ENCODE results near the gene NCOR1. TPM values are rescaled to one million over a fixed set of nuclear protein-coding genes. Genes with fewer than 3 reads are reported as not detected.
A peak's percentile ranks its signal among the peaks of the same experiment; 100 is the strongest.

NCOR1 gene
- total RNA-seq, 1 experiment from 2014 or later = 124 TPM

DNA sequence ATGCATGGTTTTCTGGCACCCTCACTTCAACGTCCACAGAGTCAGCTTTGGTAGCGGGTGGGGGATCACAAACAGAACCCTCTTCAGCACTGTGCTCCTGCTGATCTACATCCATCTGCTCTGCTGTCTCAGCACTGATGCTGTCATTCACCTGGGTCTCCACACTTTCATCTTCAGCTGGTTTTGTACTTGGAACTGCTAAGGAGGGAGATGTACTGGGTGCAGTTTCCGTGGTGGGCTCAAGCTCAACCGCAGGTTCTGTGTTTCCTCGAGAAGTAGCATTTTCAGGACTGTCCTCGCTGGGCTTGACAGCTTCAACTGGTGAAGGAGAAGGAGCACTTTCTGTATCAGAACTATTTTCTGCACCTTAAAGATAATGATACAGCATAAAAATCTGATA is 113.9 kb downstream of the NCOR1 start (continued):
- TF ChIP-seq FOXP1 (CRISPR knock-in tag; IDR thresholded peaks at IDR 0.05; ENCODE audit: borderline replicate concordance) = no peak
- no peak for TF ChIP-seq CBFB (CRISPR knock-in tag; IDR thresholded peaks at IDR 0.05; ENCODE audit: low read depth)
- TF ChIP-seq GRHL2 (CRISPR knock-in tag; IDR thresholded peaks at IDR 0.05; ENCODE audit: insufficient replicate concordance, severe bottlenecking) = no peak
- TF ChIP-seq, protein P1, sequence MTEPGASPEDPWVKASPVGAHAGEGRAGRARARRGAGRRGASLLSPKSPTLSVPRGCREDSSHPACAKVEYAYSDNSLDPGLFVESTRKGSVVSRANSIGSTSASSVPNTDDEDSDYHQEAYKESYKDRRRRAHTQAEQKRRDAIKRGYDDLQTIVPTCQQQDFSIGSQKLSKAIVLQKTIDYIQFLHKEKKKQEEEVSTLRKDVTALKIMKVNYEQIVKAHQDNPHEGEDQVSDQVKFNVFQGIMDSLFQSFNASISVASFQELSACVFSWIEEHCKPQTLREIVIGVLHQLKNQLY (CRISPR knock-in tag; IDR thresholded peaks at IDR 0.05) = no peak
- TF ChIP-seq, protein P2, sequence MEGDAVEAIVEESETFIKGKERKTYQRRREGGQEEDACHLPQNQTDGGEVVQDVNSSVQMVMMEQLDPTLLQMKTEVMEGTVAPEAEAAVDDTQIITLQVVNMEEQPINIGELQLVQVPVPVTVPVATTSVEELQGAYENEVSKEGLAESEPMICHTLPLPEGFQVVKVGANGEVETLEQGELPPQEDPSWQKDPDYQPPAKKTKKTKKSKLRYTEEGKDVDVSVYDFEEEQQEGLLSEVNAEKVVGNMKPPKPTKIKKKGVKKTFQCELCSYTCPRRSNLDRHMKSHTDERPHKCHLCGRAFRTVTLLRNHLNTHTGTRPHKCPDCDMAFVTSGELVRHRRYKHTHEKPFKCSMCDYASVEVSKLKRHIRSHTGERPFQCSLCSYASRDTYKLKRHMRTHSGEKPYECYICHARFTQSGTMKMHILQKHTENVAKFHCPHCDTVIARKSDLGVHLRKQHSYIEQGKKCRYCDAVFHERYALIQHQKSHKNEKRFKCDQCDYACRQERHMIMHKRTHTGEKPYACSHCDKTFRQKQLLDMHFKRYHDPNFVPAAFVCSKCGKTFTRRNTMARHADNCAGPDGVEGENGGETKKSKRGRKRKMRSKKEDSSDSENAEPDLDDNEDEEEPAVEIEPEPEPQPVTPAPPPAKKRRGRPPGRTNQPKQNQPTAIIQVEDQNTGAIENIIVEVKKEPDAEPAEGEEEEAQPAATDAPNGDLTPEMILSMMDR (IDR thresholded peaks at IDR 0.05) = no peak

DNA sequence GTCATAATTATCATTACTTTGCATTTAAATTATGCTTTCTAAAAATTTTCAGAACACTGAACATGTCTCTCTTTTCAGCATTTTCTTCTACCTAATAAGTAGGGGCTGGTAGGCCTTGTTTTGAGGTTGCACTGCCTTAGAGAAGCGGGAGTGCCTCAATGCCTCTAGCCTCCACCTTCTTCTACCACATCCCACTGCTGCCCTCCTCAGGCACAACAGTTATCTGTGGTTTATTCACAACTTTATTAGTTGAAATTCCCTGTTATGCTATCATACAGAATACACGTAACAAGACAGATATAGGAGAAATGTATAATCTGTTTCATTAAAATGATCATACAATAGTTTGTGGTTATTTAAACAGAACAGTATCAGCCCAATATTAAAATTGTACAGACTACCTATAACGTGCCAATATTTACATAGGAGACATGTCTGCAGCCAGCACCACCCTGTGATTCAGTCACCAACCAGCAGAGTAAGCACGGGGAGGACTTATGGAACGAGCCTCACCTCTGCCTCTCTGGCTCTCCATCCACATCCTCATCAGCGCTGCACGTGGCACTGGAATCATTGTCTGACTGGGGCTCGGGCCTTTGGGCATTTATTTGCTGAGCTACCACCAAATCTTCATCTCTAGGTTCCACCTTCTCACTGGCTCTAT is 114.5 kb downstream of the NCOR1 start:
- H3K36me3 Mint-ChIP-seq = peaks cover 48% of the 10 kb centered on the region
- H3K9me3 Mint-ChIP-seq = peaks cover 7% of the 10 kb centered on the region
- ChIA-PET CTCF (interaction anchor here (0.9 kb wide), 1 partner anchor 10 kb away, joined by 3 read pairs; no protein-coding TSS in a partner anchor), POLR2A (no interaction called here)
- ATAC-seq (peak; percentile 73), DNase-seq (ENCODE audit: low spot score) (no peak)
- no peaks in the 10 kb centered on the region for H3K27me3 Mint-ChIP-seq (ENCODE audit: low read depth)
- H3K27ac Mint-ChIP-seq = no peak overlapping the region
- no peak overlapping the region for H3K4me3 Mint-ChIP-seq
- TF ChIP-seq HMGA2 (CRISPR knock-in tag; IDR thresholded peaks at IDR 0.05) = no peak
- TF ChIP-seq NFE2L1 (CRISPR knock-in tag; IDR thresholded peaks at IDR 0.05) = no peak
- no peak for TF ChIP-seq SMAD4 (CRISPR knock-in tag; IDR thresholded peaks at IDR 0.05)
- TF ChIP-seq, protein P3, sequence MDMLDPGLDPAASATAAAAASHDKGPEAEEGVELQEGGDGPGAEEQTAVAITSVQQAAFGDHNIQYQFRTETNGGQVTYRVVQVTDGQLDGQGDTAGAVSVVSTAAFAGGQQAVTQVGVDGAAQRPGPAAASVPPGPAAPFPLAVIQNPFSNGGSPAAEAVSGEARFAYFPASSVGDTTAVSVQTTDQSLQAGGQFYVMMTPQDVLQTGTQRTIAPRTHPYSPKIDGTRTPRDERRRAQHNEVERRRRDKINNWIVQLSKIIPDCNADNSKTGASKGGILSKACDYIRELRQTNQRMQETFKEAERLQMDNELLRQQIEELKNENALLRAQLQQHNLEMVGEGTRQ (CRISPR knock-in tag; IDR thresholded peaks at IDR 0.05) = no peak
- no peak for TF ChIP-seq FOXP1 (CRISPR knock-in tag; IDR thresholded peaks at IDR 0.05; ENCODE audit: borderline replicate concordance)
- no peak for TF ChIP-seq ELF4 (CRISPR knock-in tag; IDR thresholded peaks at IDR 0.05; ENCODE audit: low read depth)
- TF ChIP-seq, protein P4, sequence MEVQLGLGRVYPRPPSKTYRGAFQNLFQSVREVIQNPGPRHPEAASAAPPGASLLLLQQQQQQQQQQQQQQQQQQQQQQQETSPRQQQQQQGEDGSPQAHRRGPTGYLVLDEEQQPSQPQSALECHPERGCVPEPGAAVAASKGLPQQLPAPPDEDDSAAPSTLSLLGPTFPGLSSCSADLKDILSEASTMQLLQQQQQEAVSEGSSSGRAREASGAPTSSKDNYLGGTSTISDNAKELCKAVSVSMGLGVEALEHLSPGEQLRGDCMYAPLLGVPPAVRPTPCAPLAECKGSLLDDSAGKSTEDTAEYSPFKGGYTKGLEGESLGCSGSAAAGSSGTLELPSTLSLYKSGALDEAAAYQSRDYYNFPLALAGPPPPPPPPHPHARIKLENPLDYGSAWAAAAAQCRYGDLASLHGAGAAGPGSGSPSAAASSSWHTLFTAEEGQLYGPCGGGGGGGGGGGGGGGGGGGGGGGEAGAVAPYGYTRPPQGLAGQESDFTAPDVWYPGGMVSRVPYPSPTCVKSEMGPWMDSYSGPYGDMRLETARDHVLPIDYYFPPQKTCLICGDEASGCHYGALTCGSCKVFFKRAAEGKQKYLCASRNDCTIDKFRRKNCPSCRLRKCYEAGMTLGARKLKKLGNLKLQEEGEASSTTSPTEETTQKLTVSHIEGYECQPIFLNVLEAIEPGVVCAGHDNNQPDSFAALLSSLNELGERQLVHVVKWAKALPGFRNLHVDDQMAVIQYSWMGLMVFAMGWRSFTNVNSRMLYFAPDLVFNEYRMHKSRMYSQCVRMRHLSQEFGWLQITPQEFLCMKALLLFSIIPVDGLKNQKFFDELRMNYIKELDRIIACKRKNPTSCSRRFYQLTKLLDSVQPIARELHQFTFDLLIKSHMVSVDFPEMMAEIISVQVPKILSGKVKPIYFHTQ (CRISPR knock-in tag; IDR thresholded peaks at IDR 0.05) = no peak
- TF ChIP-seq, protein P5, sequence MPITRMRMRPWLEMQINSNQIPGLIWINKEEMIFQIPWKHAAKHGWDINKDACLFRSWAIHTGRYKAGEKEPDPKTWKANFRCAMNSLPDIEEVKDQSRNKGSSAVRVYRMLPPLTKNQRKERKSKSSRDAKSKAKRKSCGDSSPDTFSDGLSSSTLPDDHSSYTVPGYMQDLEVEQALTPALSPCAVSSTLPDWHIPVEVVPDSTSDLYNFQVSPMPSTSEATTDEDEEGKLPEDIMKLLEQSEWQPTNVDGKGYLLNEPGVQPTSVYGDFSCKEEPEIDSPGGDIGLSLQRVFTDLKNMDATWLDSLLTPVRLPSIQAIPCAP (CRISPR knock-in tag; IDR thresholded peaks at IDR 0.05) = no peak
- H3K4me1 Mint-ChIP-seq = no peaks in the 10 kb centered on the region

DNA sequence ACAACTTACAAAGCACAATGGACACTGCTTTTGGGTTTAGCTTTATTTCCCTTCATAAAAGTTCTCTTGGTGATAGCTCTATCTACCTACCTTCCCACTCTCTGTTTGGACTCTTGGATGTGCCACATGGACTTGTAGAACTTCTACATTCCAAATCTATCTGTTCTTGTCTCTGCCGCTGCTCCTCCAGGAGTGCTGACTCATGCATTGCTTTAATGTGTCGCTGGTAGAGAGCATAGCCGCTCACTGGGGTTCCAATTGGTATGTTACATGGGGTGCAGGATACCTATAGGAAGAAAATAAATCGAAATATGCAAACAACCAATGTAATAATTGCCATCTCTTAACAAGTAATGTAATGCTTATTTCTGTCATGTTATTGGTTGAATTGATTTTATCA is 123.6 kb downstream of the NCOR1 start:
- DNase-seq (ENCODE audit: low spot score) = no peak
- ATAC-seq = peak; percentile 26; the same call in 1 of the 2 replicates
- Mint-ChIP-seq H3K27me3 (ENCODE audit: low read depth) (no peaks in the 10 kb centered on the region), H3K36me3 (peaks cover 46% of the 10 kb centered on the region), H3K4me1 (peaks cover 4% of the 10 kb centered on the region; the same call in 1 of the 2 replicates), H3K4me3 (no peak overlapping the region), H3K9me3 (peaks cover 19% of the 10 kb centered on the region), H3K27ac (peak overlapping the region; percentile 65; the same call in 1 of the 2 replicates)
- CTCF ChIA-PET = no interaction called here
- TF ChIP-seq, protein P6, sequence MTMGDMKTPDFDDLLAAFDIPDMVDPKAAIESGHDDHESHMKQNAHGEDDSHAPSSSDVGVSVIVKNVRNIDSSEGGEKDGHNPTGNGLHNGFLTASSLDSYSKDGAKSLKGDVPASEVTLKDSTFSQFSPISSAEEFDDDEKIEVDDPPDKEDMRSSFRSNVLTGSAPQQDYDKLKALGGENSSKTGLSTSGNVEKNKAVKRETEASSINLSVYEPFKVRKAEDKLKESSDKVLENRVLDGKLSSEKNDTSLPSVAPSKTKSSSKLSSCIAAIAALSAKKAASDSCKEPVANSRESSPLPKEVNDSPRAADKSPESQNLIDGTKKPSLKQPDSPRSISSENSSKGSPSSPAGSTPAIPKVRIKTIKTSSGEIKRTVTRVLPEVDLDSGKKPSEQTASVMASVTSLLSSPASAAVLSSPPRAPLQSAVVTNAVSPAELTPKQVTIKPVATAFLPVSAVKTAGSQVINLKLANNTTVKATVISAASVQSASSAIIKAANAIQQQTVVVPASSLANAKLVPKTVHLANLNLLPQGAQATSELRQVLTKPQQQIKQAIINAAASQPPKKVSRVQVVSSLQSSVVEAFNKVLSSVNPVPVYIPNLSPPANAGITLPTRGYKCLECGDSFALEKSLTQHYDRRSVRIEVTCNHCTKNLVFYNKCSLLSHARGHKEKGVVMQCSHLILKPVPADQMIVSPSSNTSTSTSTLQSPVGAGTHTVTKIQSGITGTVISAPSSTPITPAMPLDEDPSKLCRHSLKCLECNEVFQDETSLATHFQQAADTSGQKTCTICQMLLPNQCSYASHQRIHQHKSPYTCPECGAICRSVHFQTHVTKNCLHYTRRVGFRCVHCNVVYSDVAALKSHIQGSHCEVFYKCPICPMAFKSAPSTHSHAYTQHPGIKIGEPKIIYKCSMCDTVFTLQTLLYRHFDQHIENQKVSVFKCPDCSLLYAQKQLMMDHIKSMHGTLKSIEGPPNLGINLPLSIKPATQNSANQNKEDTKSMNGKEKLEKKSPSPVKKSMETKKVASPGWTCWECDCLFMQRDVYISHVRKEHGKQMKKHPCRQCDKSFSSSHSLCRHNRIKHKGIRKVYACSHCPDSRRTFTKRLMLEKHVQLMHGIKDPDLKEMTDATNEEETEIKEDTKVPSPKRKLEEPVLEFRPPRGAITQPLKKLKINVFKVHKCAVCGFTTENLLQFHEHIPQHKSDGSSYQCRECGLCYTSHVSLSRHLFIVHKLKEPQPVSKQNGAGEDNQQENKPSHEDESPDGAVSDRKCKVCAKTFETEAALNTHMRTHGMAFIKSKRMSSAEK (CRISPR knock-in tag; IDR thresholded peaks at IDR 0.05; ENCODE audit: borderline replicate concordance) = no peak
- TF ChIP-seq TEAD4 (CRISPR knock-in tag; IDR thresholded peaks at IDR 0.05) (no peak), SP1 (CRISPR knock-in tag; conservative IDR thresholded peaks at IDR 0.05) (no peak)
- POLR2A ChIA-PET = no interaction called here

Data from WTC11 (cell line).